PC-9 (cell line): Measurements from ENCODE around the gene NTNG1. TPM values are rescaled to one million over a fixed set of nuclear protein-coding genes. Genes with fewer than 3 reads are reported as not detected.

Source experiments
- BruUV-seq: library from RNA; stranded (reverse); fragments of 400-500 nt; replicated peaks from 2 replicates; lab custom pipeline; 2021; lab: Mats Ljungman, UMichigan
- CTCF ChIA-PET: fragments of 300-600 bp; sonication (Branson Sonifier 250); formaldehyde crosslinking; loops from one replicate; lab custom pipeline; 2022; ENCODE audit warnings: antibody characterized with exemption; lab: Charles Lee
- POLR2A ChIA-PET: fragments of 300-600 bp; sonication (Branson Sonifier 250); formaldehyde crosslinking; loops from one replicate; lab custom pipeline; 2022; ENCODE audit warnings: antibody characterized with exemption; ENCODE audit not compliant: unreplicated experiment; lab: Charles Lee
- DNase-seq, 2 experiments: peaks; one replicate each; pipeline versions ENCODE4 v3.0.0 to v3.0.0-alpha.2; 2015 to 2022; ENCODE audit warnings: mixed read lengths in 1 of 2
- H2AFZ ChIP-seq: fragments of 200-600 bp; sonication (generic); 2 replicates; pipeline ENCODE4 v1.8.1; 2017; ENCODE audit warnings: antibody characterized with exemption
- H3F3A ChIP-seq: fragments of 200-600 bp; sonication (generic); 2 replicates; pipeline ENCODE4 v1.8.1; 2017; ENCODE audit warnings: antibody characterized with exemption, mild to moderate bottlenecking, low read depth; ENCODE audit not compliant: insufficient read depth
- H3K27ac ChIP-seq: fragments of 200-600 bp; sonication (generic); 2 replicates; pipeline ENCODE4 v1.6.1; 2016; ENCODE audit warnings: mixed run types
- H3K27me3 ChIP-seq: fragments of 200-600 bp; sonication (generic); 2 replicates; pipeline ENCODE4 v1.6.1; 2016; ENCODE audit warnings: low read depth, mixed run types; ENCODE audit not compliant: insufficient read depth
- H3K36me3 ChIP-seq: fragments of 200-600 bp; sonication (generic); 2 replicates; pipeline ENCODE4 v1.6.1; 2016; ENCODE audit warnings: low read depth, mixed run types
- H3K4me1 ChIP-seq: fragments of 200-600 bp; sonication (generic); replicated peaks from 2 replicates; pipeline ENCODE4 v1.6.1; 2016; ENCODE audit warnings: mixed run types; ENCODE audit not compliant: insufficient read depth
- H3K4me2 ChIP-seq: fragments of 200-600 bp; sonication (generic); 2 replicates; pipeline ENCODE4 v1.6.1; 2017; ENCODE audit warnings: mixed run types
- H3K4me3 ChIP-seq: fragments of 200-600 bp; sonication (generic); 2 replicates; pipeline ENCODE4 v1.6.1; 2016; ENCODE audit warnings: mixed run types
- H3K79me2 ChIP-seq: fragments of 200-600 bp; sonication (generic); 2 replicates; pipeline ENCODE4 v1.6.1; 2017; ENCODE audit warnings: low read depth, mixed run types
- H3K9me2 ChIP-seq: fragments of 200-600 bp; sonication (generic); 2 replicates; pipeline ENCODE4 v1.8.1; 2017; ENCODE audit warnings: mild to moderate bottlenecking; ENCODE audit not compliant: insufficient read depth
- H3K9me3 ChIP-seq: fragments of 200-600 bp; sonication (generic); 2 replicates; pipeline ENCODE4 v1.8.1; 2016; ENCODE audit warnings: low read depth; ENCODE audit not compliant: insufficient read depth
- H4K20me1 ChIP-seq: fragments of 200-600 bp; sonication (generic); 2 replicates; pipeline ENCODE4 v1.8.1; 2017; ENCODE audit not compliant: insufficient read depth
- CTCF ChIP-seq: fragments of 200-600 bp; sonication (generic); conservative IDR thresholded peaks from 2 replicates; pipeline ENCODE4 v1.6.1; 2017; ENCODE audit warnings: mixed run types, antibody characterized with exemption, mild to moderate bottlenecking, moderate library complexity
- EZH2 ChIP-seq: fragments of 200-600 bp; sonication (generic); IDR thresholded peaks from 2 replicates; pipeline ENCODE4 v1.8.0; 2017; ENCODE audit warnings: antibody characterized with exemption, low read depth
- intact Hi-C: fragments of 100-400 bp; cut with micrococcal nuclease; formaldehyde crosslinking; loops from one replicate; pipeline ENCODE4 v1.10.0; 2022; ENCODE audit not compliant: unreplicated experiment
- total RNA-seq: library from RNA; stranded (reverse); gene quantifications from 2 replicates; pipeline ENCODE4 v1.2.3, GENCODE V29; 2021

NTNG1 gene
- total RNA-seq, 1 experiment from 2014 or later: not detected

- intact Hi-C loops: no loop called here
- no peak overlapping the region for H3K4me2 ChIP-seq
- POLR2A ChIA-PET: no interaction called here
- no peak for DNase-seq
- H3K27ac ChIP-seq: no peak overlapping the region
- H3K9me3 ChIP-seq: no peaks in the 10 kb centered on the region
- H3K4me1 ChIP-seq: no peaks in the 10 kb centered on the region
- no peaks in the 10 kb centered on the region for H3K79me2 ChIP-seq
- no peaks in the 10 kb centered on the region for H4K20me1 ChIP-seq
- H3K27me3 ChIP-seq: no peaks in the 10 kb centered on the region
- no peak overlapping the region for H3K4me3 ChIP-seq
- no peak overlapping the region for H2AFZ ChIP-seq
- CTCF ChIA-PET: no interaction called here
- H3K9me2 ChIP-seq: no peaks in the 10 kb centered on the region
- TF ChIP-seq CTCF (no peak), EZH2 (no peak)
- H3K36me3 ChIP-seq: no peaks in the 10 kb centered on the region
- no peaks in the 10 kb centered on the region for H3F3A ChIP-seq
- no TSS peak for BruUV-seq
Observed at GRCh38 chr1:107467286-107467685, 326.4 kb downstream of the NTNG1 start.

GRCh38 chr1:107467811-107468210 is 327.0 kb downstream of the NTNG1 start:
- CTCF ChIA-PET: no interaction called here

DNA sequence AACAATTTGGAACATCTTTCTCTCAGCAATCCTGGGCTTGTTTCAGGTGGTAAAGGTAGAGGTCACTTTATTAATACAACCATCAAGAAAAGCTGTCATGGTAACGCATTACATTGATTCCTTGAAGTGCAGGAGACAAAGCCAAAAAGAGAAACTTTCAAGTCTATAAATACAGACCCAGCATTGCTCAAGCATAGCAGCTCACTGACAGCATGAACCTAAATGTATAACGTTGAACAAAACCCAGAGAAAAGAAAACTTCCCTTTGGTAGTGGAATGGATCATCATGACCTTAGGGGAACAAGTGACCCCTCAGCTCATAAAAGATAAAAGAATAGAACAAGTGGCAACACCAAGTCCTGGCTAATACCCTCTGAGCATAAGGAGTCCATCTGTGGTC is 332.2 kb downstream of the NTNG1 start:
- no peak for DNase-seq
- H3K36me3 ChIP-seq: no peaks in the 10 kb centered on the region
- H2AFZ ChIP-seq: no peak overlapping the region
- no peak overlapping the region for H3K4me2 ChIP-seq
- TF ChIP-seq CTCF: no peak
- no peak for TF ChIP-seq EZH2
- ChIA-PET CTCF (no interaction called here), POLR2A (no interaction called here)
- H3K27ac ChIP-seq: no peak overlapping the region
- H3K27me3 ChIP-seq: no peaks in the 10 kb centered on the region
- H3K4me1 ChIP-seq: no peaks in the 10 kb centered on the region
- no peak overlapping the region for H3K4me3 ChIP-seq
- H4K20me1 ChIP-seq: no peaks in the 10 kb centered on the region
- intact Hi-C loops: no loop called here
- H3K9me2 ChIP-seq: no peaks in the 10 kb centered on the region
- BruUV-seq: no TSS peak
- no peaks in the 10 kb centered on the region for H3K9me3 ChIP-seq
- no peaks in the 10 kb centered on the region for H3F3A ChIP-seq
- H3K79me2 ChIP-seq: no peaks in the 10 kb centered on the region

More at GRCh38 chr1:107467811-107468210, 327.0 kb downstream of the NTNG1 start:
- H3K4me2 ChIP-seq: no peak overlapping the region
- H3K9me2 ChIP-seq: no peaks in the 10 kb centered on the region
- H3F3A ChIP-seq: no peaks in the 10 kb centered on the region
- H3K36me3 ChIP-seq: no peaks in the 10 kb centered on the region
- no peak for TF ChIP-seq EZH2
- TF ChIP-seq CTCF: no peak
- no peaks in the 10 kb centered on the region for H3K9me3 ChIP-seq
- no peaks in the 10 kb centered on the region for H3K4me1 ChIP-seq
- H3K27ac ChIP-seq: no peak overlapping the region
- H3K4me3 ChIP-seq: no peak overlapping the region
- no peaks in the 10 kb centered on the region for H3K27me3 ChIP-seq
- intact Hi-C loops: no loop called here
- no peaks in the 10 kb centered on the region for H4K20me1 ChIP-seq
- no peak overlapping the region for H2AFZ ChIP-seq
- no TSS peak for BruUV-seq
- DNase-seq: no peak
- POLR2A ChIA-PET: no interaction called here
- H3K79me2 ChIP-seq: no peaks in the 10 kb centered on the region
